Measurements from ENCODE around the gene BCLAF1.

DNA sequence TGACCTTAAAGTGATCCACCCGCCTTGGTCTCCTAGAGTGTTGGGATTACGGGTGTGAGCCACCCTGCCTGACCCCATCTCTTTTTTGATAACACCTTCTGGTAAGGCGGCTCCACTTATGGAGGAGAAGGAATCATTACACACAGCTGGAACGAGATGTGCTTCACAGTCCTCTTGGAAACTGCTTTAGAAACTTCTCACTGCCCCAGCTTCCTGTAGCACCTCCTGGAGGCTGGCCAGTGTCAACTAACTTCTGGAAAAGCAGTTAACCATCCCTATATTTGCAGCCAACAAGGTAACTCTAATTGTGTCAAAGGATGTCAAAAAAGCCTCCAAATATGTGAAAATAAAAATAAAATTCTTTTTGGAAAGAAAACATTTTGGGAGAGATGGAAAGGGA is 48.8 kb upstream of the BCLAF1 start:
- TF ChIP-seq POLR2A (IDR thresholded peaks at IDR 0.05) = no peak
- TF ChIP-seq, protein P1, sequence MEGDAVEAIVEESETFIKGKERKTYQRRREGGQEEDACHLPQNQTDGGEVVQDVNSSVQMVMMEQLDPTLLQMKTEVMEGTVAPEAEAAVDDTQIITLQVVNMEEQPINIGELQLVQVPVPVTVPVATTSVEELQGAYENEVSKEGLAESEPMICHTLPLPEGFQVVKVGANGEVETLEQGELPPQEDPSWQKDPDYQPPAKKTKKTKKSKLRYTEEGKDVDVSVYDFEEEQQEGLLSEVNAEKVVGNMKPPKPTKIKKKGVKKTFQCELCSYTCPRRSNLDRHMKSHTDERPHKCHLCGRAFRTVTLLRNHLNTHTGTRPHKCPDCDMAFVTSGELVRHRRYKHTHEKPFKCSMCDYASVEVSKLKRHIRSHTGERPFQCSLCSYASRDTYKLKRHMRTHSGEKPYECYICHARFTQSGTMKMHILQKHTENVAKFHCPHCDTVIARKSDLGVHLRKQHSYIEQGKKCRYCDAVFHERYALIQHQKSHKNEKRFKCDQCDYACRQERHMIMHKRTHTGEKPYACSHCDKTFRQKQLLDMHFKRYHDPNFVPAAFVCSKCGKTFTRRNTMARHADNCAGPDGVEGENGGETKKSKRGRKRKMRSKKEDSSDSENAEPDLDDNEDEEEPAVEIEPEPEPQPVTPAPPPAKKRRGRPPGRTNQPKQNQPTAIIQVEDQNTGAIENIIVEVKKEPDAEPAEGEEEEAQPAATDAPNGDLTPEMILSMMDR (IDR thresholded peaks at IDR 0.05) = no peak

All from heart left ventricle (tissue), 13 donors.